Measurements from ENCODE around the gene MRPS26. TPM values are rescaled to one million over a fixed set of nuclear protein-coding genes. Genes with fewer than 3 reads are reported as not detected.

The MRPS26 gene
- total and polyA plus RNA-seq, 4 donors, result 26.9 to 65.2 (median 40.3) TPM

DNA sequence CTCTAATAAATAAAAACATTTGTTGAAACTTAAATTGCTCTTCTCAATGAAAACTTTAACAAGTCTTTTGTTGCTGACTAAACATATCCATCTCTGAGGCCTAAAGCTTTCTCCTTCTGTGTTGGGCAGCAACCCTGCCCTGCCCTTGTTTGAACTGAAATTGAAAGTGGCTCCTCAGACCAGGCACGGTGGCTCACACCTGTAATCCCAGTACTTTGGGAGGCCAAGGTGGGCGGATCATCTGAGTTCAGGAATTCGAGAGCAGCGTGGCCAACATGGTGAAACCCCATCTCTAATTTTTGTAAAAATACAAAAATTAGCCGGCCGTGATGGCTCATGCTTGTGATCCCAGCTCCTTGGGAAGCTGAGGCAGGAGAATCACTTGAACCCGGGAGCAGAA lies 31.7 kb upstream of the MRPS26 start:
- Histone ChIP-seq H3K27me3 (ENCODE audit: control insufficient read depth in 4 of 4, insufficient read depth in 4 of 4, low read length in 3 of 4) (no peaks in the 10 kb centered on the region), H3K4me3 (ENCODE audit: low read depth in 1 of 3, low read length in 3 of 3) (no peak overlapping the region), H3K9me3 (ENCODE audit: control insufficient read depth in 4 of 4, low read length in 3 of 4) (no peaks in the 10 kb centered on the region), H3K4me1 (ENCODE audit: control insufficient read depth in 4 of 4, insufficient read depth in 4 of 4, low read length in 3 of 4) (no peaks in the 10 kb centered on the region), H3K36me3 (ENCODE audit: control insufficient read depth in 4 of 4, insufficient read depth in 3 of 4, low read depth in 1 of 4, low read length in 3 of 4) (peaks cover 0 to 6% (median 1%) of the 10 kb centered on the region in 4 donors), H3K9ac (ENCODE audit: low read depth in 1 of 2, low read length in 2 of 2) (no peak overlapping the region), H3K27ac (ENCODE audit: low read depth in 1 of 2, low read length in 2 of 2) (no peak overlapping the region)
- 99% methylated on average over 7 of the region's 7 CpGs for WGBS
- no peak for TF ChIP-seq GABPA (IDR thresholded peaks at IDR 0.05 in 1 of 2, conservative IDR thresholded peaks at IDR 0.05 in 1 of 2)
- TF ChIP-seq HNF4G (IDR thresholded peaks at IDR 0.05), result no peak
- TF ChIP-seq FOXA2 (IDR thresholded peaks at IDR 0.05), result no peak
- TF ChIP-seq, protein P1, sequence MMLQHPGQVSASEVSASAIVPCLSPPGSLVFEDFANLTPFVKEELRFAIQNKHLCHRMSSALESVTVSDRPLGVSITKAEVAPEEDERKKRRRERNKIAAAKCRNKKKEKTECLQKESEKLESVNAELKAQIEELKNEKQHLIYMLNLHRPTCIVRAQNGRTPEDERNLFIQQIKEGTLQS (IDR thresholded peaks at IDR 0.05), result no peak
- TF ChIP-seq EGR1 (IDR thresholded peaks at IDR 0.05; ENCODE audit: low read depth in 2 of 2), result no peak
- TF ChIP-seq, protein P2, sequence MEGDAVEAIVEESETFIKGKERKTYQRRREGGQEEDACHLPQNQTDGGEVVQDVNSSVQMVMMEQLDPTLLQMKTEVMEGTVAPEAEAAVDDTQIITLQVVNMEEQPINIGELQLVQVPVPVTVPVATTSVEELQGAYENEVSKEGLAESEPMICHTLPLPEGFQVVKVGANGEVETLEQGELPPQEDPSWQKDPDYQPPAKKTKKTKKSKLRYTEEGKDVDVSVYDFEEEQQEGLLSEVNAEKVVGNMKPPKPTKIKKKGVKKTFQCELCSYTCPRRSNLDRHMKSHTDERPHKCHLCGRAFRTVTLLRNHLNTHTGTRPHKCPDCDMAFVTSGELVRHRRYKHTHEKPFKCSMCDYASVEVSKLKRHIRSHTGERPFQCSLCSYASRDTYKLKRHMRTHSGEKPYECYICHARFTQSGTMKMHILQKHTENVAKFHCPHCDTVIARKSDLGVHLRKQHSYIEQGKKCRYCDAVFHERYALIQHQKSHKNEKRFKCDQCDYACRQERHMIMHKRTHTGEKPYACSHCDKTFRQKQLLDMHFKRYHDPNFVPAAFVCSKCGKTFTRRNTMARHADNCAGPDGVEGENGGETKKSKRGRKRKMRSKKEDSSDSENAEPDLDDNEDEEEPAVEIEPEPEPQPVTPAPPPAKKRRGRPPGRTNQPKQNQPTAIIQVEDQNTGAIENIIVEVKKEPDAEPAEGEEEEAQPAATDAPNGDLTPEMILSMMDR (IDR thresholded peaks at IDR 0.05; ENCODE audit: low read depth, low read length, missing input control), result no peak
- no peak for TF ChIP-seq YY1 (IDR thresholded peaks at IDR 0.05)
- TF ChIP-seq, protein P3, sequence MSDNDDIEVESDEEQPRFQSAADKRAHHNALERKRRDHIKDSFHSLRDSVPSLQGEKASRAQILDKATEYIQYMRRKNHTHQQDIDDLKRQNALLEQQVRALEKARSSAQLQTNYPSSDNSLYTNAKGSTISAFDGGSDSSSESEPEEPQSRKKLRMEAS (IDR thresholded peaks at IDR 0.05), result no peak
- TF ChIP-seq RXRA (IDR thresholded peaks at IDR 0.05), result no peak
- no peak for TF ChIP-seq HNF4A (conservative IDR thresholded peaks at IDR 0.05)
- no peak for DNase-seq (ENCODE audit: low spot score)

DNA sequence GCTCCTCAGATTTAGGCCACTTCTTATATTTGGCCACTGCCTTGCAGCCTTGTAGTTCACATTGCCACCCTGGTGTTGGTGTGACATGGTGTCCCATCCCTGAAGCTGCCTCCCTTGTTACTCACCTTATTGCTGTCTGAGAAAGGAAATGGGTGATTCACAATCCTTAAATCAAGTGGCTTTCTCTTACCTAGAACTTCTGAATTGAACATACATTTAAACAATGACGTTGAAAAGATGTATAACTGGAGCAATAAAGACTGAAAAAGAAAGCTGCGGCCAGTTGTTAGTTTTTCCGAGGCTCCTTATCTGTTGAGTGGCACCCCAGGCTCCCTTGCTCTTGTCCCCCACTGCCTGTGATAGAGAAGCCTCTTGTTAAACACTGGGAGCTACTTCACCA lies 31.2 kb upstream of the MRPS26 start:
- DNase-seq (ENCODE audit: low spot score), result no peak
- Histone ChIP-seq H3K9me3 (ENCODE audit: control insufficient read depth in 4 of 4, low read length in 3 of 4) (no peaks in the 10 kb centered on the region), H3K4me3 (ENCODE audit: low read depth in 1 of 3, low read length in 3 of 3) (no peak overlapping the region), H3K4me1 (ENCODE audit: control insufficient read depth in 4 of 4, insufficient read depth in 4 of 4, low read length in 3 of 4) (no peaks in the 10 kb centered on the region), H3K27me3 (ENCODE audit: control insufficient read depth in 4 of 4, insufficient read depth in 4 of 4, low read length in 3 of 4) (no peaks in the 10 kb centered on the region), H3K9ac (ENCODE audit: low read depth in 1 of 2, low read length in 2 of 2) (no peak overlapping the region), H3K36me3 (ENCODE audit: control insufficient read depth in 4 of 4, insufficient read depth in 3 of 4, low read depth in 1 of 4, low read length in 3 of 4) (peaks cover 0 to 6% (median 1%) of the 10 kb centered on the region in 4 donors), H3K27ac (ENCODE audit: low read depth in 1 of 2, low read length in 2 of 2) (no peak overlapping the region)
- TF ChIP-seq RAD21 (IDR thresholded peaks at IDR 0.05) (no peak), HNF4G (IDR thresholded peaks at IDR 0.05) (no peak), EGR1 (IDR thresholded peaks at IDR 0.05; ENCODE audit: low read depth in 2 of 2) (no peak), HNF4A (conservative IDR thresholded peaks at IDR 0.05) (no peak), YY1 (IDR thresholded peaks at IDR 0.05) (no peak), FOXA2 (IDR thresholded peaks at IDR 0.05) (no peak), TAF1 (conservative IDR thresholded peaks at IDR 0.05) (no peak), SP1 (IDR thresholded peaks at IDR 0.05) (no peak), NR2F2 (IDR thresholded peaks at IDR 0.05) (no peak), FOXA1 (IDR thresholded peaks at IDR 0.05) (no peak), JUND (IDR thresholded peaks at IDR 0.05) (no peak), RXRA (IDR thresholded peaks at IDR 0.05) (no peak), GABPA (IDR thresholded peaks at IDR 0.05 in 1 of 2, conservative IDR thresholded peaks at IDR 0.05 in 1 of 2) (no peak)
- TF ChIP-seq, protein P4, sequence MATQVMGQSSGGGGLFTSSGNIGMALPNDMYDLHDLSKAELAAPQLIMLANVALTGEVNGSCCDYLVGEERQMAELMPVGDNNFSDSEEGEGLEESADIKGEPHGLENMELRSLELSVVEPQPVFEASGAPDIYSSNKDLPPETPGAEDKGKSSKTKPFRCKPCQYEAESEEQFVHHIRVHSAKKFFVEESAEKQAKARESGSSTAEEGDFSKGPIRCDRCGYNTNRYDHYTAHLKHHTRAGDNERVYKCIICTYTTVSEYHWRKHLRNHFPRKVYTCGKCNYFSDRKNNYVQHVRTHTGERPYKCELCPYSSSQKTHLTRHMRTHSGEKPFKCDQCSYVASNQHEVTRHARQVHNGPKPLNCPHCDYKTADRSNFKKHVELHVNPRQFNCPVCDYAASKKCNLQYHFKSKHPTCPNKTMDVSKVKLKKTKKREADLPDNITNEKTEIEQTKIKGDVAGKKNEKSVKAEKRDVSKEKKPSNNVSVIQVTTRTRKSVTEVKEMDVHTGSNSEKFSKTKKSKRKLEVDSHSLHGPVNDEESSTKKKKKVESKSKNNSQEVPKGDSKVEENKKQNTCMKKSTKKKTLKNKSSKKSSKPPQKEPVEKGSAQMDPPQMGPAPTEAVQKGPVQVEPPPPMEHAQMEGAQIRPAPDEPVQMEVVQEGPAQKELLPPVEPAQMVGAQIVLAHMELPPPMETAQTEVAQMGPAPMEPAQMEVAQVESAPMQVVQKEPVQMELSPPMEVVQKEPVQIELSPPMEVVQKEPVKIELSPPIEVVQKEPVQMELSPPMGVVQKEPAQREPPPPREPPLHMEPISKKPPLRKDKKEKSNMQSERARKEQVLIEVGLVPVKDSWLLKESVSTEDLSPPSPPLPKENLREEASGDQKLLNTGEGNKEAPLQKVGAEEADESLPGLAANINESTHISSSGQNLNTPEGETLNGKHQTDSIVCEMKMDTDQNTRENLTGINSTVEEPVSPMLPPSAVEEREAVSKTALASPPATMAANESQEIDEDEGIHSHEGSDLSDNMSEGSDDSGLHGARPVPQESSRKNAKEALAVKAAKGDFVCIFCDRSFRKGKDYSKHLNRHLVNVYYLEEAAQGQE (IDR thresholded peaks at IDR 0.05), result no peak
- TF ChIP-seq, protein P3 (IDR thresholded peaks at IDR 0.05), result no peak
- TF ChIP-seq, protein P1 (IDR thresholded peaks at IDR 0.05), result no peak
- TF ChIP-seq, protein P2 (IDR thresholded peaks at IDR 0.05; ENCODE audit: low read depth, low read length, missing input control), result no peak
- TF ChIP-seq, protein P5, sequence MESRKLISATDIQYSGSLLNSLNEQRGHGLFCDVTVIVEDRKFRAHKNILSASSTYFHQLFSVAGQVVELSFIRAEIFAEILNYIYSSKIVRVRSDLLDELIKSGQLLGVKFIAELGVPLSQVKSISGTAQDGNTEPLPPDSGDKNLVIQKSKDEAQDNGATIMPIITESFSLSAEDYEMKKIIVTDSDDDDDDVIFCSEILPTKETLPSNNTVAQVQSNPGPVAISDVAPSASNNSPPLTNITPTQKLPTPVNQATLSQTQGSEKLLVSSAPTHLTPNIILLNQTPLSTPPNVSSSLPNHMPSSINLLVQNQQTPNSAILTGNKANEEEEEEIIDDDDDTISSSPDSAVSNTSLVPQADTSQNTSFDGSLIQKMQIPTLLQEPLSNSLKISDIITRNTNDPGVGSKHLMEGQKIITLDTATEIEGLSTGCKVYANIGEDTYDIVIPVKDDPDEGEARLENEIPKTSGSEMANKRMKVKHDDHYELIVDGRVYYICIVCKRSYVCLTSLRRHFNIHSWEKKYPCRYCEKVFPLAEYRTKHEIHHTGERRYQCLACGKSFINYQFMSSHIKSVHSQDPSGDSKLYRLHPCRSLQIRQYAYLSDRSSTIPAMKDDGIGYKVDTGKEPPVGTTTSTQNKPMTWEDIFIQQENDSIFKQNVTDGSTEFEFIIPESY (IDR thresholded peaks at IDR 0.05), result no peak
- WGBS, result 92% methylated on average over 3 of the region's 3 CpGs
